GM12878 (cell line): ENCODE data around the gene MS4A14. TPM values are rescaled to one million over a fixed set of nuclear protein-coding genes. Genes with fewer than 3 reads are reported as not detected.

Experiments
- ATF7 ChIP-seq: fragments of 450-650 bp; IDR thresholded peaks from 2 replicates; pipeline ENCODE4 v1.6.1; 2016; ENCODE audit warnings: low read depth, mild to moderate bottlenecking
- CEBPB ChIP-seq, 2 experiments: fragments of 150-350 bp in 1 of 2; IDR thresholded peaks; 2 replicates each; pipeline ENCODE4 v1.6.1; 2012 to 2014; ENCODE audit warnings: low read depth in 2 of 2, low read length in 2 of 2, borderline replicate concordance in 1 of 2, inconsistent platforms in 1 of 2
- MYC ChIP-seq: IDR thresholded peaks from 2 replicates; pipeline ENCODE4 v1.6.1; 2011; ENCODE audit warnings: mild to moderate bottlenecking, low read length, moderate library complexity, inconsistent platforms; ENCODE audit not compliant: insufficient read depth, insufficient replicate concordance, insufficient read length, severe bottlenecking
- PKNOX1 ChIP-seq: fragments of 450-650 bp; IDR thresholded peaks from 2 replicates; pipeline ENCODE4 v1.6.1; 2016; ENCODE audit warnings: mild to moderate bottlenecking
- YBX1 ChIP-seq: fragments of 450-650 bp; IDR thresholded peaks from 2 replicates; pipeline ENCODE4 v1.6.1; 2016; ENCODE audit warnings: antibody characterized with exemption
- ZBTB4 ChIP-seq: fragments of 450-650 bp; formaldehyde crosslinking; IDR thresholded peaks from 2 replicates; pipeline ENCODE4 v1.4.0; 2022; ENCODE audit warnings: mild to moderate bottlenecking, moderate library complexity
- polyA plus RNA-seq, 11 experiments: library from polyadenylated mRNA; depleted of rRNA in 4 of 11; unstranded in 6 of 11; stranded (reverse) in 5 of 11; fragments of >200 nt; fragmentation: Nextera tagmentation in 4 of 11; fragmentation: Illumina TruSeq in 1 of 11; extraction: Ambion mirVana in 4 of 11; extraction: Trizol in 1 of 11; gene quantifications; 1 replicate in 1 of 11; 2 replicates in 10 of 11; pipeline versions ENCODE4 v1.2.1 to v1.2.3, GENCODE V29; 2011 to 2016; ENCODE audit warnings: inconsistent platforms in 2 of 11, missing spikeins in 2 of 11, low read depth in 1 of 11
- total RNA-seq, 4 experiments: library from RNA; depleted of rRNA in 3 of 4; stranded (reverse); fragments of >200 nt in 3 of 4; fragmentation: Illumina TruSeq in 1 of 4; extraction: Trizol in 1 of 4; gene quantifications; 2 replicates each; pipeline versions ENCODE4 v1.2.1 to v1.2.3, GENCODE V29; 2013 to 2021
- TF ChIP-seq, protein P1 (sequence below): fragments of 450-650 bp; IDR thresholded peaks from 2 replicates; pipeline ENCODE4 v1.6.1; 2017; ENCODE audit warnings: mild to moderate bottlenecking

MS4A14 gene
- total and polyA plus RNA-seq, 10 of the 15 experiments (the other 5 are each of a cell fraction or from before 2014, with no cell fraction given): 0.13 to 1.0 (median 0.63) TPM; not detected in 1

- TF ChIP-seq, protein P1, sequence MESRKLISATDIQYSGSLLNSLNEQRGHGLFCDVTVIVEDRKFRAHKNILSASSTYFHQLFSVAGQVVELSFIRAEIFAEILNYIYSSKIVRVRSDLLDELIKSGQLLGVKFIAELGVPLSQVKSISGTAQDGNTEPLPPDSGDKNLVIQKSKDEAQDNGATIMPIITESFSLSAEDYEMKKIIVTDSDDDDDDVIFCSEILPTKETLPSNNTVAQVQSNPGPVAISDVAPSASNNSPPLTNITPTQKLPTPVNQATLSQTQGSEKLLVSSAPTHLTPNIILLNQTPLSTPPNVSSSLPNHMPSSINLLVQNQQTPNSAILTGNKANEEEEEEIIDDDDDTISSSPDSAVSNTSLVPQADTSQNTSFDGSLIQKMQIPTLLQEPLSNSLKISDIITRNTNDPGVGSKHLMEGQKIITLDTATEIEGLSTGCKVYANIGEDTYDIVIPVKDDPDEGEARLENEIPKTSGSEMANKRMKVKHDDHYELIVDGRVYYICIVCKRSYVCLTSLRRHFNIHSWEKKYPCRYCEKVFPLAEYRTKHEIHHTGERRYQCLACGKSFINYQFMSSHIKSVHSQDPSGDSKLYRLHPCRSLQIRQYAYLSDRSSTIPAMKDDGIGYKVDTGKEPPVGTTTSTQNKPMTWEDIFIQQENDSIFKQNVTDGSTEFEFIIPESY: no peak
- TF ChIP-seq MYC: no peak
- no peak for TF ChIP-seq ZBTB4
- no peak for TF ChIP-seq YBX1
- TF ChIP-seq PKNOX1: no peak
- TF ChIP-seq CEBPB (IDR thresholded peaks at IDR 0.05; ENCODE audit: borderline replicate concordance in 1 of 2, low read depth in 2 of 2, low read length in 2 of 2): no peak
- TF ChIP-seq ATF7: no peak
These were observed 3.9 kb upstream of the MS4A14 start (continued) for GRCh38 chr11:60392361-60392760.
